ENCODE results near the gene BCO2. TPM values are rescaled to one million over a fixed set of nuclear protein-coding genes. Genes with fewer than 3 reads are reported as not detected.
A peak's percentile ranks its signal among the peaks of the same experiment; 100 is the strongest.

The BCO2 gene
- total RNA-seq, 4 donors from 2014 or later = 4.4 to 33.6 (median 18.3) TPM

- ATAC-seq (ENCODE audit: low FRiP score) (no peak), DNase-seq (ENCODE audit: low spot score) (no peak)
- no peak for TF ChIP-seq CTCF (IDR thresholded peaks at IDR 0.05)
Observed at GRCh38 chr11:112143597-112143996, 31.7 kb upstream of the BCO2 start.

GRCh38 chr11:112150517-112150916 lies 24.8 kb upstream of the BCO2 start:
- DNase-seq (ENCODE audit: low spot score) (no peak), ATAC-seq (ENCODE audit: low FRiP score) (no peak)
- no peak for TF ChIP-seq CTCF (IDR thresholded peaks at IDR 0.05)

GRCh38 chr11:112156153-112156955 lies 19.0 kb upstream of the BCO2 start:
- no peak for TF ChIP-seq CTCF (IDR thresholded peaks at IDR 0.05)
- ATAC-seq (ENCODE audit: low FRiP score) (no peak), DNase-seq (ENCODE audit: low spot score) (no peak)

GRCh38 chr11:112156956-112157766 lies 18.2 kb upstream of the BCO2 start:
- peak; percentile 99 for ATAC-seq (ENCODE audit: low FRiP score)
- TF ChIP-seq CTCF (IDR thresholded peaks at IDR 0.05) = no peak

GRCh38 chr11:112159098-112160065 lies 15.9 kb upstream of the BCO2 start:
- DNase-seq (ENCODE audit: low spot score) = no peak
- ATAC-seq (ENCODE audit: low FRiP score) = no peak
- TF ChIP-seq CTCF (IDR thresholded peaks at IDR 0.05) = no peak

More at GRCh38 chr11:112156956-112157766, 18.2 kb upstream of the BCO2 start:
- no peak for DNase-seq (ENCODE audit: low spot score)

GRCh38 chr11:112160091-112160848 lies 15.0 kb upstream of the BCO2 start:
- TF ChIP-seq CTCF (IDR thresholded peaks at IDR 0.05) = no peak
- DNase-seq (ENCODE audit: low spot score) (no peak), ATAC-seq (ENCODE audit: low FRiP score) (no peak)
